ENCODE data around the gene MAPKAPK2.

Gene MAPKAPK2

DNA sequence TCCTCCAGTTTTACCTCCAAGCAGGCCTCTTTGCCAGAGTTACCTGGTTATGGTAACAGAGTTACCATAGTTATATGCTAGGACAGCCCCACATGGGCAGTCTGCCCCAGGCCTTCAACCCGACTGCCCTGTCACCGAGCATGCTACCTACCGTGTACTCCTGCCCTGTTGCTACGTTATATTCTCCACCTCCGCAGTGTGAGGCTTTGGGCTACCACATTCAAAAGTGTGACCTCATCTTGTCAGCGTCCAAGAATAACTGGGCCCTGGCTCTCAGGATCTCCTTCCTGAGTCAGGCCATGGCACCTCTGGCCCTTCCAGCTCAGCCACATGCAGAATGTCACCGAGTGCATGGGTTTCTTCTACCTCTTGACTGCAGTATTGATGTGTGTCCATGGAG is 8.9 kb downstream of the MAPKAPK2 start:
- H2AFZ ChIP-seq (ENCODE audit: low read length, unreplicated experiment): no peak overlapping the region
- peak overlapping the region; percentile 80 for H3K27ac ChIP-seq (ENCODE audit: low read depth, low read length)
- H3K27me3 ChIP-seq (ENCODE audit: insufficient read depth, low read length): no peaks in the 10 kb centered on the region
- no peaks in the 10 kb centered on the region for H3K36me3 ChIP-seq (ENCODE audit: insufficient read depth, low read length)
- H3K79me2 ChIP-seq (ENCODE audit: control insufficient read depth, insufficient read depth, low read length, unreplicated experiment): peaks cover 99% of the 10 kb centered on the region
- peaks cover 60% of the 10 kb centered on the region for H3K4me1 ChIP-seq (ENCODE audit: control insufficient read depth, insufficient read depth, low read length, unreplicated experiment)
- no peak overlapping the region for H3K4me3 ChIP-seq (ENCODE audit: low read depth, low read length)

DNA sequence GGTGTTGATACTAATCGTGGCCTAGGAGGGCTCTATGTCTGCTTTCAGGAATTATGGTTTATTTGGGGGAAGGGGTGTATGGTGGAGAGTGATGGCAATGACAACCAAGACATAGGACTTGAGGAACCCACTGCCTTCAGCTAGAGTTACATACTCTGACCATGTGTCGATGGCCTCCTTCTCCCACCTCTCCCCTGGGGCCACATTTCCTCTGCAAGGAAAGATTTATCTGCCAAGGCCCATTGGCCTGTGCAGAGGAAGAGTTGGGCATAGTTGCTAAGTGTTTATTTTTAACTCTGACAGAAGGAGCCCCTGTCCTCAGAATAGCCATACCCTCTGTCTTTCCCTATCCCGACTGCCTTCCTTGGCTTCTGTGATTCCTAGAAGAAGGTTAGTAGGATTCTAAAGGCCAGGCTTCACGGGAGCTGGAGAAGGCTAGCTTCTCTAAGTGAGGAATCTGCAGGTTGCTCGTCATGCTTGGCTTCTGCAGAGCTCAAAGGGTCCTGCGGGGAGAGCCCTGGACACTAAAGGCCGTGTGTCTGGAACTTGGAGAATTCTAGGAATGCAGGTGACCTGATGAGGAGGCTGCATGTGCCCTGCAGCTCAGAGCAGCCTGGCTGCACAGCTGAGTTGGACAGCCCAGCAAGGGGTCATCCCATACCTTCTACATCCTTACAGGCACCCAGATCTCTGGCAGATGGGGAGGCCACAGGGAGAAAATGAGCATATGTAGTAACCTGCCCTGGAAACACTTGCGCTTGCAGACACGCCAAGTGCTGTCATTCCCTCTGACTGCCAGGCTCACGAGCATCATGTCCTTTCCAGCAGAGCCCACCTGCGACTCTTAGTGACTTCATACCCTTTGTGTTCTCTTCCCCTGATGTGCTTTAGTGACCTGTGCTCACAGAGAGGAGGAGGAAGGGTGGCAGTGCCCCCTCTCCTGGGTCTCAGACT is 9.7 kb downstream of the MAPKAPK2 start:
- Histone ChIP-seq H3K4me1 (ENCODE audit: control insufficient read depth, insufficient read depth, low read length, unreplicated experiment) (peaks cover 61% of the 10 kb centered on the region), H3K36me3 (ENCODE audit: insufficient read depth, low read length) (no peaks in the 10 kb centered on the region), H3K79me2 (ENCODE audit: control insufficient read depth, insufficient read depth, low read length, unreplicated experiment) (peaks cover 99% of the 10 kb centered on the region), H3K4me3 (ENCODE audit: low read depth, low read length) (no peak overlapping the region), H3K27me3 (ENCODE audit: insufficient read depth, low read length) (no peaks in the 10 kb centered on the region), H3K27ac (ENCODE audit: low read depth, low read length) (no peak overlapping the region; the same call in 1 of the 2 replicates), H2AFZ (ENCODE audit: low read length, unreplicated experiment) (no peak overlapping the region)

- peaks cover 96% of the 10 kb centered on the region for H3K79me2 ChIP-seq (ENCODE audit: control insufficient read depth, insufficient read depth, low read length, unreplicated experiment)
- H3K4me1 ChIP-seq (ENCODE audit: control insufficient read depth, insufficient read depth, low read length, unreplicated experiment): peaks cover 61% of the 10 kb centered on the region
- no peak overlapping the region for H3K4me3 ChIP-seq (ENCODE audit: low read depth, low read length)
- no peak overlapping the region for H3K27ac ChIP-seq (ENCODE audit: low read depth, low read length)
- H3K27me3 ChIP-seq (ENCODE audit: insufficient read depth, low read length): no peaks in the 10 kb centered on the region
- no peaks in the 10 kb centered on the region for H3K36me3 ChIP-seq (ENCODE audit: insufficient read depth, low read length)
- no peak overlapping the region for H2AFZ ChIP-seq (ENCODE audit: low read length, unreplicated experiment)
These were observed 11.0 kb downstream of the MAPKAPK2 start for GRCh38 chr1:206695733-206696132.

DNA sequence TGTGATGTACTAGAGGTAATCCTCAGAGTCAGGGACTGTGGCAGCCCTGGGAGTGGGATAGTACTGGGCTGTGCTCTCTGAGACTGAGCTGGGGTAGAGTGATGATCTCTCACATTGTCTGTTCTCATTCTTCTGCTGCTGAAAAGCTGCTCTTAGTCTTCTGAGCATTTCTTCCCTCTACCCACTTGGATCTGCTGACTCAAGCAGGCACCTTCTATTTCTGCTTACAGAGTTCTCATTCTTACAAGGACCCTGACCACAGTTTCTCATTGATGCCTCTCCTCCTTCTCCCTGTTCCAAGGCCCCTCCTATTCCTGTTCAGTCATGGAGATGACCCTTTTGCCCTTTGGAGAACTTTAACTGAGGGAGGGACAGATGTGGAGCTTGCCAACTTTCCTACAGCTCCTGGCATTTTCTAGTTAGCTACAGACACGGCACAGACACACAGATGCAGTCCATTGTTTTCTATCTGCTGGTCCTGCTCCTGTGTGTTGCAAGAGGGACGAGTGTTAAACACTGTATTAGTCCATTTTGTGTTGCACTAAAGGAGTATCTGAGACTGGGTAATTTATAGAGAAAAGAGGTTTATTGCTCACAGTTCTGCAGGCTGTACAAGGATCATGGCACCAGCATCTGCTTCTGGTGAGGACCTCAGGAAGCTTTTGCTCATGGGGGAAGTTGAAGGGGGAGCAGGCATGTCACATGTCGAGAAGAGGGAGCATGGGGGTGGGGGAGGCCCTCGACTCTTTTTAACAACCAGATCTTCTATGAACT is 12.3 kb downstream of the MAPKAPK2 start:
- peaks cover 56% of the 10 kb centered on the region for H3K4me1 ChIP-seq (ENCODE audit: control insufficient read depth, insufficient read depth, low read length, unreplicated experiment)
- peaks cover 97% of the 10 kb centered on the region for H3K79me2 ChIP-seq (ENCODE audit: control insufficient read depth, insufficient read depth, low read length, unreplicated experiment)
- H3K4me3 ChIP-seq (ENCODE audit: low read depth, low read length): no peak overlapping the region
- H2AFZ ChIP-seq (ENCODE audit: low read length, unreplicated experiment): no peak overlapping the region
- H3K36me3 ChIP-seq (ENCODE audit: insufficient read depth, low read length): no peaks in the 10 kb centered on the region
- H3K27ac ChIP-seq (ENCODE audit: low read depth, low read length): no peak overlapping the region
- no peaks in the 10 kb centered on the region for H3K27me3 ChIP-seq (ENCODE audit: insufficient read depth, low read length)

GRCh38 chr1:206698011-206698410 is 13.3 kb downstream of the MAPKAPK2 start:
- no peaks in the 10 kb centered on the region for H3K36me3 ChIP-seq (ENCODE audit: insufficient read depth, low read length)
- H3K4me3 ChIP-seq (ENCODE audit: low read depth, low read length): no peak overlapping the region
- H3K27ac ChIP-seq (ENCODE audit: low read depth, low read length): no peak overlapping the region
- no peak overlapping the region for H2AFZ ChIP-seq (ENCODE audit: low read length, unreplicated experiment)
- H3K79me2 ChIP-seq (ENCODE audit: control insufficient read depth, insufficient read depth, low read length, unreplicated experiment): peaks cover 97% of the 10 kb centered on the region
- peaks cover 47% of the 10 kb centered on the region for H3K4me1 ChIP-seq (ENCODE audit: control insufficient read depth, insufficient read depth, low read length, unreplicated experiment)
- no peaks in the 10 kb centered on the region for H3K27me3 ChIP-seq (ENCODE audit: insufficient read depth, low read length)

- Histone ChIP-seq H3K79me2 (ENCODE audit: control insufficient read depth, insufficient read depth, low read length, unreplicated experiment) (peaks cover 97% of the 10 kb centered on the region), H3K27me3 (ENCODE audit: insufficient read depth, low read length) (no peaks in the 10 kb centered on the region), H2AFZ (ENCODE audit: low read length, unreplicated experiment) (no peak overlapping the region), H3K27ac (ENCODE audit: low read depth, low read length) (peak overlapping the region; percentile 73), H3K36me3 (ENCODE audit: insufficient read depth, low read length) (no peaks in the 10 kb centered on the region), H3K4me1 (ENCODE audit: control insufficient read depth, insufficient read depth, low read length, unreplicated experiment) (peaks cover 38% of the 10 kb centered on the region), H3K4me3 (ENCODE audit: low read depth, low read length) (no peak overlapping the region)
These were observed 14.4 kb downstream of the MAPKAPK2 start for GRCh38 chr1:206699000-206699586.

GRCh38 chr1:206699626-206700025 is 14.9 kb downstream of the MAPKAPK2 start:
- H3K27ac ChIP-seq (ENCODE audit: low read depth, low read length): peak overlapping the region; percentile 73
- no peak overlapping the region for H2AFZ ChIP-seq (ENCODE audit: low read length, unreplicated experiment)
- peaks cover 97% of the 10 kb centered on the region for H3K79me2 ChIP-seq (ENCODE audit: control insufficient read depth, insufficient read depth, low read length, unreplicated experiment)
- H3K27me3 ChIP-seq (ENCODE audit: insufficient read depth, low read length): no peaks in the 10 kb centered on the region
- no peak overlapping the region for H3K4me3 ChIP-seq (ENCODE audit: low read depth, low read length)
- H3K4me1 ChIP-seq (ENCODE audit: control insufficient read depth, insufficient read depth, low read length, unreplicated experiment): peaks cover 38% of the 10 kb centered on the region
- no peaks in the 10 kb centered on the region for H3K36me3 ChIP-seq (ENCODE audit: insufficient read depth, low read length)

- Histone ChIP-seq H3K4me3 (ENCODE audit: low read depth, low read length) (peak overlapping the region; percentile 14; the same call in 1 of the 2 replicates), H3K4me1 (ENCODE audit: control insufficient read depth, insufficient read depth, low read length, unreplicated experiment) (peaks cover 45% of the 10 kb centered on the region), H3K27ac (ENCODE audit: low read depth, low read length) (peak overlapping the region; percentile 73), H3K79me2 (ENCODE audit: control insufficient read depth, insufficient read depth, low read length, unreplicated experiment) (peaks cover 97% of the 10 kb centered on the region), H3K36me3 (ENCODE audit: insufficient read depth, low read length) (no peaks in the 10 kb centered on the region), H3K27me3 (ENCODE audit: insufficient read depth, low read length) (no peaks in the 10 kb centered on the region), H2AFZ (ENCODE audit: low read length, unreplicated experiment) (no peak overlapping the region)
These were observed 15.8 kb downstream of the MAPKAPK2 start for GRCh38 chr1:206700445-206701036.

DNA sequence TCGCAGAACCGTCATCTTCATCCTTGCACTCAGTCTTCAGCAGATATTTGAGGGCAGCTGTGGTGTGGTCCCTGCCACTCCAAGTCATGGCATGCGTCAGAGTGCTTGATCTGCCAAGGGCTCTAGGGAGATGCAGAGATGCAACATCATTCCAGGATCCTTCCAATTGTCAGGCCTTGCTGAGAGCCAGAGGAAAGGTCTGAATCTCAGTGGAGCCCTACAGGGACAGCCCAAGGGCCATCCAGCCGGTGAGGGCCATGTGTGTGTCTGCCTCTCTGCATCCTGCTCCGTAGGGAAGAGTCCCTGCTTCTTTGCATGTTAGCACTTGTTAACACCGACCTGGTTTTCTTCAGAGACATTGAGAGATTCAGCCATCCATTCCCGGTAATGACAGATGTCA is 17.6 kb downstream of the MAPKAPK2 start:
- no peak overlapping the region for H3K27ac ChIP-seq (ENCODE audit: low read depth, low read length)
- peaks cover 58% of the 10 kb centered on the region for H3K4me1 ChIP-seq (ENCODE audit: control insufficient read depth, insufficient read depth, low read length, unreplicated experiment)
- H3K4me3 ChIP-seq (ENCODE audit: low read depth, low read length): no peak overlapping the region
- H3K27me3 ChIP-seq (ENCODE audit: insufficient read depth, low read length): no peaks in the 10 kb centered on the region
- no peak overlapping the region for H2AFZ ChIP-seq (ENCODE audit: low read length, unreplicated experiment)
- peaks cover 95% of the 10 kb centered on the region for H3K79me2 ChIP-seq (ENCODE audit: control insufficient read depth, insufficient read depth, low read length, unreplicated experiment)
- no peaks in the 10 kb centered on the region for H3K36me3 ChIP-seq (ENCODE audit: insufficient read depth, low read length)

- H3K27ac ChIP-seq (ENCODE audit: low read depth, low read length): no peak overlapping the region
- no peaks in the 10 kb centered on the region for H3K36me3 ChIP-seq (ENCODE audit: insufficient read depth, low read length)
- H3K4me3 ChIP-seq (ENCODE audit: low read depth, low read length): no peak overlapping the region
- H3K79me2 ChIP-seq (ENCODE audit: control insufficient read depth, insufficient read depth, low read length, unreplicated experiment): peaks cover 95% of the 10 kb centered on the region
- no peak overlapping the region for H2AFZ ChIP-seq (ENCODE audit: low read length, unreplicated experiment)
- peaks cover 63% of the 10 kb centered on the region for H3K4me1 ChIP-seq (ENCODE audit: control insufficient read depth, insufficient read depth, low read length, unreplicated experiment)
- no peaks in the 10 kb centered on the region for H3K27me3 ChIP-seq (ENCODE audit: insufficient read depth, low read length)
These were observed 18.1 kb downstream of the MAPKAPK2 start for GRCh38 chr1:206702803-206703202.

Measured in ACC112 (cell line).